ENCODE measurements around the gene TBL3. TPM values are rescaled to one million over a fixed set of nuclear protein-coding genes. Genes with fewer than 3 reads are reported as not detected.

The TBL3 gene
- total RNA-seq, 4 donors from 2014 or later: 32.7 to 48.2 (median 36.7) TPM

- intact Hi-C loops (cut with DNase I): no loop called here
- Histone ChIP-seq H3K9me3 (no peaks in the 10 kb centered on the region), H3K4me3 (no peak overlapping the region), H3K27ac (no peak overlapping the region), H3K27me3 (no peaks in the 10 kb centered on the region), H3K4me1 (peaks cover 8 to 35% (median 13%) of the 10 kb centered on the region in 3 donors), H3K36me3 (no peaks in the 10 kb centered on the region)
- no peak for DNase-seq
- 85 to 93% methylated on average over 12 to 16 of the region's 38 CpGs for WGBS, 2 donors
- TF ChIP-seq POLR2A (IDR thresholded peaks at IDR 0.05) (no peak), CTCF (IDR thresholded peaks at IDR 0.05) (no peak)
Observed at GRCh38 chr16:1946495-1947368, 25.1 kb upstream of the TBL3 start.

GRCh38 chr16:1947369-1947670, 24.5 kb upstream of the TBL3 start:
- H3K27ac ChIP-seq: no peak overlapping the region
- H3K36me3 ChIP-seq: no peaks in the 10 kb centered on the region
- WGBS, 2 donors: 72 to 100% methylated on average over 2 to 9 of the region's 9 CpGs
- H3K4me3 ChIP-seq: no peak overlapping the region
- intact Hi-C loops (cut with DNase I): no loop called here
- H3K4me1 ChIP-seq: peaks cover 2 to 29% (median 8%) of the 10 kb centered on the region in 3 donors
- H3K27me3 ChIP-seq: no peaks in the 10 kb centered on the region
- no peak for DNase-seq
- TF ChIP-seq POLR2A (IDR thresholded peaks at IDR 0.05): no peak
- TF ChIP-seq CTCF (IDR thresholded peaks at IDR 0.05): no peak
- H3K9me3 ChIP-seq: no peaks in the 10 kb centered on the region

GRCh38 chr16:1949507-1949906, 22.3 kb upstream of the TBL3 start:
- Histone ChIP-seq H3K36me3 (no peaks in the 10 kb centered on the region), H3K9me3 (no peaks in the 10 kb centered on the region), H3K27me3 (no peaks in the 10 kb centered on the region), H3K4me3 (no peak overlapping the region), H3K27ac (no peak overlapping the region), H3K4me1 (peaks cover 0 to 23% (median 10%) of the 10 kb centered on the region in 3 donors)
- DNase-seq: no peak
- TF ChIP-seq POLR2A (IDR thresholded peaks at IDR 0.05) (no peak), CTCF (IDR thresholded peaks at IDR 0.05) (no peak)
- intact Hi-C loops (cut with DNase I): no loop called here
- WGBS, 2 donors: 59 to 68% methylated on average over 2 to 3 of the region's 11 CpGs

- 33 to 45% methylated on average over 2 to 6 of the region's 7 CpGs for WGBS, 2 donors
- no peaks in the 10 kb centered on the region for H3K9me3 ChIP-seq
- no peak overlapping the region for H3K4me3 ChIP-seq
- peak overlapping the region in 3 of 4 donors; percentile 29 to 58 (median 39) for H3K27ac ChIP-seq
- TF ChIP-seq POLR2A (IDR thresholded peaks at IDR 0.05): no peak
- peak in 1 of 6 experiments; percentile 15 for TF ChIP-seq CTCF (IDR thresholded peaks at IDR 0.05)
- peaks cover 0 to 23% (median 10%) of the 10 kb centered on the region in 3 donors for H3K4me1 ChIP-seq
- no peak for DNase-seq
- no peaks in the 10 kb centered on the region for H3K36me3 ChIP-seq
- H3K27me3 ChIP-seq: no peaks in the 10 kb centered on the region
- intact Hi-C loops (cut with DNase I): no loop called here
Observed at GRCh38 chr16:1950047-1950446, 21.8 kb upstream of the TBL3 start.

- Histone ChIP-seq H3K4me3 (no peak overlapping the region), H3K9me3 (no peaks in the 10 kb centered on the region), H3K4me1 (peaks cover 0 to 23% (median 10%) of the 10 kb centered on the region in 3 donors), H3K27ac (peak overlapping the region in 3 of 4 donors; percentile 29 to 58 (median 39)), H3K27me3 (no peaks in the 10 kb centered on the region), H3K36me3 (no peaks in the 10 kb centered on the region)
- DNase-seq: no peak
- intact Hi-C loops (cut with DNase I): no loop called here
- no peak for TF ChIP-seq POLR2A (IDR thresholded peaks at IDR 0.05)
- WGBS, 2 donors: 47 to 100% methylated on average over 1 to 6 of the region's 19 CpGs
Observed at GRCh38 chr16:1950559-1950958, 21.3 kb upstream of the TBL3 start.
